ENCODE results near the gene SBNO2.

Gene SBNO2

DNA sequence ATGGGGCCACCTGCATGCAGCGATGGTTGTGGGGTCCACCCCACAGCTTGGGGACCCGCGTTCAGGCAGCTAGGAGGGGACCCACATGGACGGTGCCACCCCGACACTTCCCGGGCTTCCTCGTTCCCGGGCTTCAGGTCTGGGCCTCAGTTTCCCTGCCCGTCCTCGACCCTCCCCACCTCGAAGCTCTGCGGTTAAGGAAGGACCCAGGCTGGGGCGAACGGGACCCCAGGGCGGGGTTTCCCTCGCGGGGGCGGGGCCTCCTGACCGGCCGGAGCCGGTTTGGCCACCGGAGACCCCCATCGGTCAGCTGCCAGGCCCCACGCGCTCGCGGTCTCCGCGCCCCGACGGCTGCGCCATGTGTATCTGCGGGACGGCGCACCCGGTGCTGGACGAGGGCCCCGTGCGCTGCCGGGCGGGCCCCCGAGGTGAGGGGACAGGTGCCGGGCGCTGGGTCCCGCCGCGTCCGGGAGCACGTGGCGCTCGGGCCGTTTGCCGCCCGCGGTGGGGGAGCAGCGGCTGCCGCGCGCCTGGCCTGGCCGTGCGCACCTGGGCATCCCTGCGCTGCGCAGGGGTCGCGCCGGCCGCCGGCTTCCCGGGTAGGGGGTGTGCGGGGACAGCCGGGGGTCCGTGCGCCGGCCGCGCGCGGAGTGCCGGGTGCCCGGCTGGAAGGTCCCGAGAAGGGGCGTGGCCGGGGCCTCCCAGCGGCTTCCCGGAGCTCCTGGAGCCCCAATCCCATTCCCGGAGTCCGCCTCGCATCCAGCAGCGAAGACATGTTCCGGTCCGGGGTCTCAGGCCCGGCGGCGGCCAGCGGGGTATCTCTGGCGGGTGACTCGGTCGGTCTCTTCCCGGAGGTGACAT is 102.9 kb downstream of the SBNO2 start:
- CTCF ChIA-PET, result interaction anchor here (1.1 kb wide), 1 partner anchor 13 kb away, joined by 3 read pairs; no protein-coding TSS in a partner anchor
- no peaks in the 10 kb centered on the region for H3K9me3 ChIP-seq (ENCODE audit: control extremely low read depth in 1 of 5, control insufficient read depth in 4 of 5, insufficient read depth in 2 of 5, low read depth in 1 of 5, low read length in 4 of 5)

DNA sequence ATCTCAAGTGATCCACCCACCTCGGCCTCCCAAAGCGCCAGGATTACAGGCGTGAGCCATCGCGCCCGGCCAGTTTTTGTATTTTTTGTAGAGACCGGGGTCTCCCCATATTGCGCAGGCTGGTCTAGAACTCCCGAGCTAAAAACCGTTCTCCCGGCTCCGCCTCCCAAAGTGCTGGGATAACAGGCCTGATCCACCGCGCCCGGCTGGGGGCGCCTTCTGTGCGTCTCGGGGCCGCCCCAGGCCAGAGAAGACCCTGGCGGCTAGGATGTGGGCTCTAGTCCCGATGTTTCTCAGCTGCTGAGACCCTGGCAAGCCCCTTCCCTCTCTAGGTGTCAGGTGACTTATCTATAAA is 103.5 kb downstream of the SBNO2 start:
- Histone ChIP-seq H3K27me3 (replicated peaks in 2 of 5; ENCODE audit: control insufficient read depth in 4 of 5, insufficient read depth in 5 of 5, low read length in 4 of 5) (no peaks in the 10 kb centered on the region), H3K9me3 (ENCODE audit: control extremely low read depth in 1 of 5, control insufficient read depth in 4 of 5, insufficient read depth in 2 of 5, low read depth in 1 of 5, low read length in 4 of 5) (no peaks in the 10 kb centered on the region), H3K4me3 (ENCODE audit: control insufficient read depth in 1 of 7, extremely low read depth in 1 of 7, insufficient read depth in 4 of 7, low read depth in 2 of 7, low read length in 6 of 7) (no peak overlapping the region), H3K27ac (ENCODE audit: insufficient read depth in 1 of 2, low read depth in 1 of 2, low read length in 2 of 2, poor library complexity in 1 of 2, severe bottlenecking in 2 of 2) (no peak overlapping the region), H3K36me3 (ENCODE audit: control insufficient read depth in 4 of 4, insufficient read depth in 4 of 4, low read length in 3 of 4) (peaks cover 2 to 42% (median 25%) of the 10 kb centered on the region in 4 experiments), H3K4me1 (ENCODE audit: control extremely low read depth in 1 of 4, control insufficient read depth in 4 of 4, insufficient read depth in 4 of 4, low read length in 3 of 4) (peaks cover under 1 to 65% (median 62%) of the 10 kb centered on the region in 4 experiments)
- WGBS (ENCODE audit: insufficient coverage), result 97% methylated on average over 18 of the region's 21 CpGs
- ChIA-PET CTCF (interaction anchor here (1.1 to 1.3 kb wide), 2 partner anchors 14 to 35 kb away, joined by 3 read pairs; no protein-coding TSS in a partner anchor), POLR2A (no interaction called here)
- no peak for DNase-seq

More for the DNA sequence above, 102.9 kb downstream of the SBNO2 start:
- H3K27ac ChIP-seq (ENCODE audit: insufficient read depth in 1 of 2, low read depth in 1 of 2, low read length in 2 of 2, poor library complexity in 1 of 2, severe bottlenecking in 2 of 2), result no peak overlapping the region
- H3K27me3 ChIP-seq (replicated peaks in 2 of 5; ENCODE audit: control insufficient read depth in 4 of 5, insufficient read depth in 5 of 5, low read length in 4 of 5), result no peaks in the 10 kb centered on the region
- DNase-seq, result no peak
- no peak overlapping the region for H3K4me3 ChIP-seq (ENCODE audit: control insufficient read depth in 1 of 7, extremely low read depth in 1 of 7, insufficient read depth in 4 of 7, low read depth in 2 of 7, low read length in 6 of 7)
- H3K4me1 ChIP-seq (ENCODE audit: control extremely low read depth in 1 of 4, control insufficient read depth in 4 of 4, insufficient read depth in 4 of 4, low read length in 3 of 4), result peaks cover 4 to 65% (median 62%) of the 10 kb centered on the region in 4 experiments
- 96% methylated on average over 79 of the region's 99 CpGs for WGBS (ENCODE audit: insufficient coverage)
- peaks cover 2 to 48% (median 25%) of the 10 kb centered on the region in 4 experiments for H3K36me3 ChIP-seq (ENCODE audit: control insufficient read depth in 4 of 4, insufficient read depth in 4 of 4, low read length in 3 of 4)
- POLR2A ChIA-PET, result no interaction called here

DNA sequence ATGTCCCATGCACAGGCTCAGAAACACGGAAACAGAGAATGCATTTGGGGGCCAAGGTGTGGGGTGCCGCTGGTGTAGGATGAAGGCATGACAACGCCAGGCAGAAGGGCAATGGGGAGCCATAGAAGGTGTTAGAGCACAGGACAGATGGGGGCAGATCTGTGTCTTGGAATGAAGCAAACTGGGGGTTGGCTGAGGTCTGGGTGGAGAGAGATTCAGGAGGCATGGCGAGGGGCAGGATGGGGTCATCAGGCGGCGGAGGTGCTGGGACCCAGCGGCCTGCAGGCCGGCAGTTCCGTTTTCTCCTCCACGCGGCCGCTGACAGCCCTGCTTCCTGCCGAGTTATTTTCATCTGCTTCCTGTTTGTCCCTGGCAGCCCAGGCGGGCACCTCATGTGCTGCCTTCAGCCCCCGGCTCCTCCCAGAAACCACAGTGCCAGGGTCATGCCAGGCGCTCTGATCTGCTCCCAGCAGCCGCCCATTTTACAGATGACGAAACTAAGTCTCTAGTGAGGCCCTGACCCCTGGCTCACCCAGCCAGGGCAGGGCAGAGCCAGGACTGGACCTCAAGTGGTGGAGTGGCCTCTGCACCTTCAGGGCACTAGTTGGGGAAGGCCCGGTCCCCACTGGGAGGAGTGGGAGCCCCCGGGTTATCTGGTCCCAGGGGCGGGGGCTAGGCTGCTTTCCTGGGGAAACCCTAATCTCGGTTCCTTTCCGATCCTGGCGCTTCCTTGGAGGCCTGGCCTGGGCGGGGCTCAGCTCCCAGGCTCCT is 104.9 kb downstream of the SBNO2 start:
- Histone ChIP-seq H3K27ac (ENCODE audit: insufficient read depth in 1 of 2, low read depth in 1 of 2, low read length in 2 of 2, poor library complexity in 1 of 2, severe bottlenecking in 2 of 2) (peak overlapping the region in 1 of 2 experiments; percentile 1), H3K4me1 (ENCODE audit: control extremely low read depth in 1 of 4, control insufficient read depth in 4 of 4, insufficient read depth in 4 of 4, low read length in 3 of 4) (peaks cover 0 to 64% (median 60%) of the 10 kb centered on the region in 4 experiments), H3K27me3 (replicated peaks in 2 of 5; ENCODE audit: control insufficient read depth in 4 of 5, insufficient read depth in 5 of 5, low read length in 4 of 5) (no peaks in the 10 kb centered on the region), H3K9me3 (ENCODE audit: control extremely low read depth in 1 of 5, control insufficient read depth in 4 of 5, insufficient read depth in 2 of 5, low read depth in 1 of 5, low read length in 4 of 5) (no peaks in the 10 kb centered on the region), H3K36me3 (ENCODE audit: control insufficient read depth in 4 of 4, insufficient read depth in 4 of 4, low read length in 3 of 4) (peaks cover 2 to 38% (median 22%) of the 10 kb centered on the region in 4 experiments), H3K4me3 (ENCODE audit: control insufficient read depth in 1 of 7, extremely low read depth in 1 of 7, insufficient read depth in 4 of 7, low read depth in 2 of 7, low read length in 6 of 7) (peak overlapping the region in 5 of 7 experiments; percentile 68 to 91 (median 86))
- ChIA-PET CTCF (interaction anchor here (1.3 to 4.9 kb wide), 2 partner anchors 19 to 36 kb away, joined by 3 to 34 read pairs; no protein-coding TSS in a partner anchor), POLR2A (no interaction called here)
- peak; percentile 81 to 97 (median 95) for DNase-seq
- WGBS (ENCODE audit: insufficient coverage), result 17% methylated on average over 25 of the region's 25 CpGs

DNA sequence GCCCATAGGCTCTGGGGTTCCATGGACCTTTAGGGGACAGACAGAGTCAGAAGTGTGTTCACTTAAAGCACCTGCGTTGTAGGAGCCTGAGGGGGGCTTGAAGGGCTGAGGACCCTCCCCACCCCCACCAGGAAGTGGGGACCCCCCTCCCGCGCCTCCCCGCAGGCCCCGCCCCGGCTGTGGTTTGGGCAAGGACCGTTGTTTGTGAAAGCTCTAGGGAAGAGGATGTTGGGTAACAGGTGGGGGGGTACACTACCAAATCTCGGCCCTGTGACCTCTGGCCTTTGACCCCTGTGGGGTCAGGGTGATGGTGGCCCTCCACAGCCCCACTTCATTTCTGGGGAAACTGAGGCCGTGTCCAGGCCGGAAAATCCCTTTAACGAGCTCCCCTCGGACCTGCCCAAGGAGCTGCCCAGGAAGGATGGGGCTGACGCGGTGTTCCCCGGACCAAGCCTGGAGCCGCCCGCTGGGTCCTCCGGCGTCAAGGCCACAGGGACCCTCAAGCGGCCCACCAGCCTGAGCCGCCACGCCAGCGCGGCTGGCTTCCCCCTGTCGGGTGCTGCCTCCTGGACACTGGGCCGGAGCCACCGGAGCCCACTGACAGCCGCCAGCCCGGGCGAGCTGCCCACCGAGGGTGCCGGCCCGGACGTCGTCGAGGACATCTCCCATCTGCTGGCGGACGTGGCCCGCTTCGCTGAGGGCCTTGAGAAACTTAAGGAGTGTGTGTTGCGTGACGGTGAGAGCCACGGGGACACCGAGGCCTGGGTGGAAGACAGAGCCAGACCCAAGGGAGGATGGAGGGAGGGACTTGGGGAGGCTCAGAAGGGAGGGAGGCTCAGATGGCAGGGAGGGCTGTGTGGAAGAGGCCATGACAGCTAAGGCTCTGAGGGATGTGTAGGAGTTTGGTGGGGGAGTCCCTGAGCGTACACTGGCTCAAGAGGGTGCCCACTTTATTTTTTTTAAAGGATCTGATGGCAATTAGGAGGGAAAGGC is 105.8 kb downstream of the SBNO2 start:
- 19% methylated on average over 38 of the region's 45 CpGs for WGBS (ENCODE audit: insufficient coverage)
- Histone ChIP-seq H3K36me3 (ENCODE audit: control insufficient read depth in 4 of 4, insufficient read depth in 4 of 4, low read length in 3 of 4) (peaks cover 2 to 29% (median 17%) of the 10 kb centered on the region in 4 experiments), H3K27ac (ENCODE audit: insufficient read depth in 1 of 2, low read depth in 1 of 2, low read length in 2 of 2, poor library complexity in 1 of 2, severe bottlenecking in 2 of 2) (peak overlapping the region in 1 of 2 experiments; percentile 75), H3K27me3 (replicated peaks in 2 of 5; ENCODE audit: control insufficient read depth in 4 of 5, insufficient read depth in 5 of 5, low read length in 4 of 5) (no peaks in the 10 kb centered on the region), H3K4me1 (ENCODE audit: control extremely low read depth in 1 of 4, control insufficient read depth in 4 of 4, insufficient read depth in 4 of 4, low read length in 3 of 4) (peaks cover 0 to 56% (median 51%) of the 10 kb centered on the region in 4 experiments), H3K9me3 (ENCODE audit: control extremely low read depth in 1 of 5, control insufficient read depth in 4 of 5, insufficient read depth in 2 of 5, low read depth in 1 of 5, low read length in 4 of 5) (no peaks in the 10 kb centered on the region), H3K4me3 (ENCODE audit: control insufficient read depth in 1 of 7, extremely low read depth in 1 of 7, insufficient read depth in 4 of 7, low read depth in 2 of 7, low read length in 6 of 7) (peak overlapping the region; percentile 58 to 91 (median 78))
- ChIA-PET CTCF (interaction anchor here (1.0 to 4.9 kb wide), 7 partner anchors 9 to 41 kb away, joined by 3 to 34 read pairs (median 4); no protein-coding TSS in a partner anchor), POLR2A (interaction anchor here (0.8 to 1.8 kb wide), 3 partner anchors 8 to 41 kb away, joined by 4 to 9 read pairs (median 7); no protein-coding TSS in a partner anchor)
- peak in 2 of 3 donors; percentile 68 to 74 for DNase-seq

DNA sequence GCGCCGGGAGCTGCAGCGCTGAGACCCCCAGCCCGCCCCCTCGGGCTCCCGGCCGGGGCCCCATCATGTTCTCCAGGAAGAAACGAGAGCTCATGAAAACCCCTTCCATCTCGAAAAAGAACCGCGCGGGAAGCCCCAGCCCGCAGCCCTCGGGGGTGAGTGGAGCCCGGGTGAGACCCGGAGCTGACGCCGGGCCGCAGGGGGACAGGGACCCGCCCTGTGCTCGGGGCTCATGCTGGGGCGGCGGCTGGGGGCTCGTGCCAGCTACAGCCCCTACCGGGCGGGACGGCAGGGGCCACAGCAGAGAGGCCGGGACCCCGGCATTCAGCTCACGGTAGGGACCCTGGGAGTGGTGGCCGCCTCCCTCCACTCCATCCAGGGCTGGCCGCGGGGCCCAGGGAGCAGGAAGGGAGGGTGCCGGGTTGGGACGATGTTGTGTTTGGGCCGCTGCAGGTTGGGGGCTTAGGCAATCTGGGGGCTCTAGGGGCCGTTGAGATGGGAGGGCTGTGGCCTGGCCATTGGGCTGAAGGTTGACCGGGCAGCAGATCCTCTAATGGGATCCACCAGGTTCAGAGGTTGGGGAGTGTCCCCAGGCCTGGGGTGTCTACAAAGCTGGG is 106.6 kb downstream of the SBNO2 start:
- Histone ChIP-seq H3K36me3 (ENCODE audit: control insufficient read depth in 4 of 4, insufficient read depth in 4 of 4, low read length in 3 of 4) (peaks cover 0 to 20% (median 12%) of the 10 kb centered on the region in 4 experiments), H3K27ac (ENCODE audit: insufficient read depth in 1 of 2, low read depth in 1 of 2, low read length in 2 of 2, poor library complexity in 1 of 2, severe bottlenecking in 2 of 2) (peak overlapping the region in 1 of 2 experiments; percentile 75), H3K9me3 (ENCODE audit: control extremely low read depth in 1 of 5, control insufficient read depth in 4 of 5, insufficient read depth in 2 of 5, low read depth in 1 of 5, low read length in 4 of 5) (no peaks in the 10 kb centered on the region), H3K4me1 (ENCODE audit: control extremely low read depth in 1 of 4, control insufficient read depth in 4 of 4, insufficient read depth in 4 of 4, low read length in 3 of 4) (peaks cover 0 to 56% (median 50%) of the 10 kb centered on the region in 4 experiments), H3K4me3 (ENCODE audit: control insufficient read depth in 1 of 7, extremely low read depth in 1 of 7, insufficient read depth in 4 of 7, low read depth in 2 of 7, low read length in 6 of 7) (peak overlapping the region; percentile 58 to 91 (median 78)), H3K27me3 (replicated peaks in 2 of 5; ENCODE audit: control insufficient read depth in 4 of 5, insufficient read depth in 5 of 5, low read length in 4 of 5) (no peaks in the 10 kb centered on the region)
- ChIA-PET CTCF (interaction anchor here (0.6 to 4.9 kb wide), 10 partner anchors 10 to 364 kb away, joined by 3 to 34 read pairs (median 4); partner anchors contain the start of genes ABCA7 and CNN2), POLR2A (interaction anchor here (0.8 to 1.8 kb wide), 7 partner anchors 9 to 46 kb away, joined by 3 to 9 read pairs (median 4); partner anchors contain the start of genes ABCA7 and RNU6-2)
- peak in 2 of 3 donors; percentile 53 to 76 for DNase-seq
- WGBS (ENCODE audit: insufficient coverage), result 0% methylated on average over 32 of the region's 38 CpGs
